AG09309 (cell line): Measurements from ENCODE around the gene RHCE.
"Not testable (repeated sequence)": the region's sequence is repeated elsewhere in the genome, so short reads cannot be mapped to it uniquely, and the experiment has no call there.

Source experiments
- DNase-seq: peaks from one replicate; pipeline ENCODE4 v3.0.0-alpha.2; 2010; ENCODE audit warnings: low read depth
- H3K4me3 ChIP-seq: 2 replicates; pipeline ENCODE4 v1.5.1; 2011; ENCODE audit warnings: mild to moderate bottlenecking, low read depth, low read length, moderate library complexity; ENCODE audit not compliant: control insufficient read depth
- TF ChIP-seq, protein P1 (sequence below): IDR thresholded peaks from 2 replicates; pipeline ENCODE4 v1.5.1; 2011; ENCODE audit warnings: mild to moderate bottlenecking, low read depth, low read length, inconsistent platforms; ENCODE audit not compliant: insufficient read depth, control insufficient read depth; ENCODE audit errors: missing control alignments

RHCE gene

DNA sequence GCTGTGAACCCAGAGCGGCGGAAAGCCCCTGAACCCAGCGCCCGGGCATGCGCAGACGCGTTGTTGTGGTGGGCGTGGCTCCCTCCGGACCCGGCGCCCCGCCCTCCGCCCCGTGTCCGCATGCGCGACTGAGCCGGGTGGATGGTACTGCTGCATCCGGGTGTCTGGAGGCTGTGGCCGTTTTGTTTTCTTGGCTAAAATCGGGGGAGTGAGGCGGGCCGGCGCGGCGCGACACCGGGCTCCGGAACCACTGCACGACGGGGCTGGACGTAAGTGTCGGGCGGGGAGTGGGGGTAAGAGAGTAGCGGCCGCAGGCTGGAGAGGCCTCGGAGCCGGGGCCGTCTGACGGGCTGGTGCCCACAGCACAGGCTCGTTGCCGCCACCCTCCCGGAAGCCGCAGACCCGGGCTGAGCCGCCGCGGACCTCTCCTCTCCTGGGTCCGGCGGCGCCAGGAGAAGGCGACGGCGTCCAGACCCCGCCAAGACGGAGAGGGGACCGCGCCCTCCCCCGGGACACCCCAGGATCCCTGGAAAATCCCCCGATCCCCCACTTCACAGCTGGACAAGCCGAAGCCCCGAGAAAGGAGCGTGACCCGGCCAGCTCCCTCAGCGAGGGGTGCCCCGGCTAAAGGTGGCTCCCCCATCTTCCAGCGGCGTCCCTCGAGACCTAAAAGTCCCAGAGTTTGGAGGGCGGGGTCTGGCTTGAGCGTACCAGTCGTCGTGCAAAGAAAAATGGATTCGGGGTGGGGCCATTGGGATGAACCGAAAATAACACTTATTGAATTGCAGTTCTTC is 82.2 kb downstream of the RHCE start, which contains the start of gene TMEM50A:
TSS of gene TMEM50A (plus strand) at position 147 of the 794 bp plus-strand sequence. CDS start 2,153 bp downstream, outside the sequence.
- H3K4me3 ChIP-seq: peak within 1 kb of the TSS; percentile 71
- DNase-seq: no peak
- TF ChIP-seq, protein P1, sequence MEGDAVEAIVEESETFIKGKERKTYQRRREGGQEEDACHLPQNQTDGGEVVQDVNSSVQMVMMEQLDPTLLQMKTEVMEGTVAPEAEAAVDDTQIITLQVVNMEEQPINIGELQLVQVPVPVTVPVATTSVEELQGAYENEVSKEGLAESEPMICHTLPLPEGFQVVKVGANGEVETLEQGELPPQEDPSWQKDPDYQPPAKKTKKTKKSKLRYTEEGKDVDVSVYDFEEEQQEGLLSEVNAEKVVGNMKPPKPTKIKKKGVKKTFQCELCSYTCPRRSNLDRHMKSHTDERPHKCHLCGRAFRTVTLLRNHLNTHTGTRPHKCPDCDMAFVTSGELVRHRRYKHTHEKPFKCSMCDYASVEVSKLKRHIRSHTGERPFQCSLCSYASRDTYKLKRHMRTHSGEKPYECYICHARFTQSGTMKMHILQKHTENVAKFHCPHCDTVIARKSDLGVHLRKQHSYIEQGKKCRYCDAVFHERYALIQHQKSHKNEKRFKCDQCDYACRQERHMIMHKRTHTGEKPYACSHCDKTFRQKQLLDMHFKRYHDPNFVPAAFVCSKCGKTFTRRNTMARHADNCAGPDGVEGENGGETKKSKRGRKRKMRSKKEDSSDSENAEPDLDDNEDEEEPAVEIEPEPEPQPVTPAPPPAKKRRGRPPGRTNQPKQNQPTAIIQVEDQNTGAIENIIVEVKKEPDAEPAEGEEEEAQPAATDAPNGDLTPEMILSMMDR: no peak

DNA sequence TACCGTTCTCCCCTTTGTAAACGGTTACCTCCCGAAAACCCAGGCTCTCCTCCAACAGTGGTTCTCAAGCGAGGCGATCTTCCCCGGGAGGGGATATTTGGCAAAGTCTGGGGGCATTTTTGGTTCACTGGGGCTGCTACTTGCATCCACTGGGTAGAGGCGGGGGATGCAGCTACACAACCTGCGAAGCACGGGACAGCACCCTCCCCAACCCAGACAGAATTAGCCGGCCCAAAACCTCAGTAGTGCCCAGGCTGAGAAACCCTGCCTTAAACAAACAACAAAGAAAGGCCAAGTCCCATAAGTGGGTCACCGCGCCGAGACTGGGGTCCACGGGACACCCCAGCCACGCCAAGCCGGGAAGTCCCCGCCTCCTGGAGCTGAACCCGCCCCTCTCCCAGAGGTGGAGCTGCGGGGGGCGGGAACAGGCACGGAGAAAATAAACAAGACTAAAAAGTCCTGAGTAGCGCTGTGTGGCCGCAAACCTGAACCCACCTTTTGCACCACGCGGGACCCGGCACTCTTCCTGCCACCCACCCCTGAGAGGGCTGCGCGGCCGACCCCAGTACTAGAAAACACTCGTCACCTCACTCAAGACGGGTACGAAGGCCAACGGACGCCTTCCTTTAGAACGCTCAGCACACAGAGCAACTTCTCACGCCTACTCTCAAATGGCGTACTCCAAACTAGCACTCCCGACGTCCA is 83.0 kb downstream of the RHCE start:
- peak overlapping the region; percentile 71 for H3K4me3 ChIP-seq
- DNase-seq: not testable (repeated sequence)

DNA sequence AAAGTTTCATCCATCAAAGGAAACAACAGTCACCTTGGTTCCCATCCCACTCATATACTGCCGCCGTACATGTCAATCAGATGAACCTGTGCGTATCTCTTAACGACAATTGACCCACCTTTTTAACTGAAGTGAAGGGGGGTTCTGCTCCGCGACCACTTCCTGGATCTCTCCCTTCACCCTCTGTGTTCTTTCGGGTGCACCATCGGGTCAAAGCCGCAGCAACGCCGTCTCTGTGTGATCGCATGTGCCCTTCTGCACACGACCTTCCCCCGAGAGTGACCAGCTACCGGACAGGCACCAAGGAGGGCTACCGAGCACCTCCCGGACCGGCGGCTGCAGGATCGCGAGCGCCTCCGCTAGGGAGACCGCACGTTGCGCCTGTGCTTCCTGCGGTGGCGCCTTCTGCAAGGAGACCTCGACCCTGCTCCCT is 83.7 kb downstream of the RHCE start:
- not testable (repeated sequence) for DNase-seq
- TF ChIP-seq, protein P1: peak; percentile 10

DNA sequence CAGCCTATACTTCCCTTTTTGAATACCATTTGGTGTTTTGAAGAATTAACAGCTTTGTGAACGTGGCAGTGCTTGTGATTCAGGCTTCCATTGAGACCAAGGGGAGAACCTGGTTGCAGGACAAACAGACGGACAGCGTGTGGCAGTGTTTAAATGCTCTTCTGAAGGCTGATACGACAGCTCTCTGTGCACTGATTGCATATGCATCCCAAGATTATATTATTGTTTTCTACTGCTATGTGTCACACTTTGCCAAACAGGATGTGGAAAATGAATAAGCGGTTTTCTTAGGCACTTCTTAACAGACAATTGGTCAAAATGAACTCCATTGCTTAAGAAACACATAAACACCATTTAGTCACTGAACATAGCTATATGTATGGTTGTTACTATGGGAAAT is 90.7 kb downstream of the RHCE start:
- not testable (repeated sequence) for H3K4me3 ChIP-seq, DNase-seq

More for the DNA sequence above, 83.7 kb downstream of the RHCE start:
- peak overlapping the region; percentile 68 for H3K4me3 ChIP-seq

DNA sequence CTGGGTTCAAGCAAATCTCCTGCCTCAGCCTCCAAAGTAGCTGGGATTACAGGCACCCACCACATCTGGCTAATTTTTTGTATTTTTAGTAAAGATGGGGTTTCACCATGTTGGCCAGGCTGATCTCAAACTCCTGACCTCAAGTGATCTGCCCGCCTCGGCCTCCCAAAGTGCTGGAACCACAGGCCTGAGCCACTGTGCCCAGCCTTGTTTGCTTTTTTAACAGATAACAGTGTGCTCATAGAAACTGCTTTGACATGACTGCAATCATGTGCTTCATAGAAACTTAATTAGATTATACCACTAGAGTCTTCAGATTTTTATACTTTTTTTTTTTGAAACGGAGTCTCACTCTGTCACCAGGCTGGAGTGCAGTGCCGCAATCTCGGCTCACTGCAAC is 91.3 kb downstream of the RHCE start:
- H3K4me3 ChIP-seq, DNase-seq: not testable (repeated sequence)

DNA sequence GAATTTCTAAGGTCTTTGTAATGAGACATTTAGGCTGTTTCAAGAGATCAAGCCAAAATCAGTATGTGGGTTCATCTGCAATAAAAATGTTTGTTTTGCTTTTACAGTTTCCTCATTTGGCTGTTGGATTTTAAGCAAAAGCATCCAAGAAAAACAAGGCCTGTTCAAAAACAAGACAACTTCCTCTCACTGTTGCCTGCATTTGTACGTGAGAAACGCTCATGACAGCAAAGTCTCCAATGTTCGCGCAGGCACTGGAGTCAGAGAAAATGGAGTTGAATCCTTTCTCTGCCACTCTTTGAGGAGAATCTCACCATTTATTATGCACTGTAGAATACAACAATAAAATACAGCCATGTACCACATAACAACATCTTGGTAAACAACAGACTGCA is 91.8 kb downstream of the RHCE start:
- H3K4me3 ChIP-seq, DNase-seq: not testable (repeated sequence)

DNA sequence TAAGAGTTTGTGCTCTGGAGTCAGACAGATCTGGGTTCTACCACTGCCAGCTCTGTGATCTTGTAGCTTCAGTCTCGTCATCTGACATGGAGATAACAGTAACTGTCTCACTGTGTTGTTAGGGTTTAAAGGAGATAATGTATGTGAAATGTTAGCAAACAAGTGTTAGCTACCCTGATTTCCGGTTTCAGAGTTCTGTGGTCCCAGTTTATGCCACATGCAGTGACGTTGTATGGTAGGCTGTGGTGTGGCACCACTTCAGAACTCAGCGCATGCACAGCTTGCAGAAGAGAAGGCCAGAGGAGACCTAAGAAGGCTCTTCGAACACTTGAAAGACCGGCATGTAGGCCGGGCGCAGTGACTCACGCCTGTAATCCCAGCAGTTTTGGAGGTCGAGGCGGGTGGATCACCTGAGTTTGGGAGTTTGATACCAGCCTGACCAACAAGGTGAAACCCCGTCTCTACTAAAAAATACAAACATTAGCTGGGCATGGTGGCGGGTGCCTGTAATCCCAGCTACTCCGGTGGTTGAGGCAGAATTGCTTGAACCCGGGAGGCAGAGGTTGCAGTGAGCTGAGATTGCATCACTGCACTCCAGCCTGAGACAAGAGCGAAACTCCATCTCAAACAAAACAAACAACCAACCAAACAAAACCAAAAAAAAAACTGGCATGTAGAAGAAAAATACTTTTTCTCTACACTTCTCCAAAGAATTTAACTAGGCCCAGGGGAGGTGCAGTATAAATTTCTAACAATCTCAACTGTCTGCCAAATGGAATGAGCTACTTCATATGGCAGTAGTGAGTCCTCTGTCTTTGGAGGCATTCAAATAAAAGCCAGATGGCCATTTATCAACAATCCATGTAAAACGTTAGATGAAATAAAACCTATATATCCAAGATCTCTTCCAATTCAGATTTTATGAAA is 92.5 kb downstream of the RHCE start:
- not testable (repeated sequence) for DNase-seq, H3K4me3 ChIP-seq

DNA sequence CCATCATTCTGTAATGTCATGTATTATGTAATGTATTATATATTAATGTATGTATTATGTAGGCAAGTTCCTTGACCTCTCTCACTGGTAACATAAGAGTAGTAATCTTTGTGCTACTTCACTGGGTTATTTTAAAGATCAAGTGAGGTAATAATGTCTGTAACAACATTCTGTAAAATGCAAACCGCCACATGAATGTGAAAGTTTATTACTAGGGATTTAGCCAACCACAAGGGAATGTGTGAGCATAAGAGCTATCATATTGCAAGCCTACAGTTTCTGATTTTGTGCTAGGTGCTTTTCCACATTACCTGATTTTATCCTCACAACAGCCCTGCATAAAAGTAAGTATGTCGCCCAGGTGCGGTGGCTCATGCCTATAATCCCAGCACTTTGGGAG is 96.2 kb downstream of the RHCE start:
- H3K4me3 ChIP-seq, DNase-seq: not testable (repeated sequence)

DNA sequence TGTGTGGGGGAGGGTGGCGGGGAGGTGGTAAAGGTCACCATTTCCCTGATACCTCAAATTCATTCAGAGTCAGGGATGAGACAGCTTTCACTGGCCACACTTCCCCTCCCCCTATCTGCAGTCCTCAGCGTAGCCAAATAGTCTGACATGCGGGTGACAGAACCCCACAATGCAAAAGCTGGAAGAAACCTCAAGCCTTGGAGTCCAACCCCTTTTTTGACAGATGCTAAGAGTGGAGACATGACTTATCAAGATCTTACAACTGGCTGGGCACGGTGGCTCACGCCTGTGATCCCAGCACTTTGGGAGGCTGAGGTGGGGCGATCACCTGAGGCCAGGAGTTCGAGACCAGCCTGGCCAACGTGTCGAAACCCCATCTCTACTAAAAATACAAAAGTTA is 98.5 kb downstream of the RHCE start:
- not testable (repeated sequence) for H3K4me3 ChIP-seq, DNase-seq

DNA sequence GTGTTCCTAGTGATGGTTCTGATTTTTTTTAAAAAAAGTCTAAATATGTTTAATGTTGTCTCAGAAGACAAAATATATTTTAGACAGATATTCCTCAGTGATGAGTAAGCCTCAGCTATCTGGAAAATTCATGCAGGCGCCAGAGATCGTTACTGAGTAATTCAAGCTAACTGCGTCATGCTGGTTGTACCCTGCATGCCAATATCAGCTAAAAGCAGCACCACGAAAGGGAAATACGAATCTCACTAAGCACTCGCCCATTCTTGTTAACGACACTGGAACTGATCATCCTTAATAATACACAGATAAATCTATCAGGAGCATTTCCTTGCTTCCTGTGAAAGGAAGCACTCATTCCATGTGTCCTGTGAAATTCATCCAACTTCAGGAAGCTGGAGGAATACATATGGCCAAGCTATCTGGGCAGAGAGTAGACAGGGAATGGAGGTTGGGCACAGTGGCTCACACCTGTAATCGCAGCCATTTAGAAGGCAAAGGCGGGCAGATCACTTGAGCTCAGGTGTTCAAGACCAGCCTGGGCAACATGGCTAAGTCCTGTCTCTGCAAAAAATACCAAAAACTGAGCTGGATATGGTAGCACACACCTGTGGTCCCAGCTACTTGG is 100.2 kb downstream of the RHCE start:
- not testable (repeated sequence) for H3K4me3 ChIP-seq
- peak; percentile 79 for DNase-seq

DNA sequence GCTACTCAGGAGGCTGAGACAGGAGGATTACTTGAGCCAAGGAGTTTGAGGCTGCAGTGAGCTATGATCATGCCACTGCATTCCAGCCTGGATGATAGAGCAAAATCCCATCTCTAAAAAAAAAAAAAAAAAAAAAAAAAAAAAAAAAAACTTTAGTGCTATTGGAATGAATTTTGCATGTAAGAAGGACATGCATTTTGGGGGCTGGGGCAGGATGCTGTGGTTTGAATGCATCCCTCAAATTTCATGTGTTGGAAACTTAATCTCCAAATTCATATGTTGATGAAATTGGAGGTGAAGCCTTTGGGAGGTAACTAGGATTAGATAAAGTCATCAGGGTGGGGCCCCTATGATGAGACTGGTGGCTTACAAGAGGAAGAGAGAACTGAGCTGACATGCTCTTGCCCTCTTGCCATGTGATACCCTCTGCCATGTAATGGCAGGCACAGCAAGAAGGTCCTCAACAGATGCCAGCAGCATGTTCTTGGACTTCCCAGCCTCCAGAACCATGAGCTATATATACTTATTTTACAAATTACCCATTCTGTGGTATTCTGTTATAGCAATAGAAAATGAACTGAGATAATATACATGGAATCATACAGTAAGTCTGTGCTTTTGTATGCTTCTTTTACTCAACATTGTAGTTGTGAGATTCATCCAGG is 107.7 kb downstream of the RHCE start:
- not testable (repeated sequence) for H3K4me3 ChIP-seq, DNase-seq
